NCI-H2107 (cell line): Measurements from ENCODE around the gene ZNF594.
"Not testable (repeated sequence)": the region's sequence is repeated elsewhere in the genome, so short reads cannot be mapped to it uniquely, and the experiment has no call there.

Experiments used
- DNase-seq: peaks from one replicate; lab custom pipeline; 2025; lab: John Stamatoyannopoulos, UW

ZNF594 gene

GRCh38 chr17:5201011-5201410, 9.3 kb upstream of the ZNF594 start:
- no peak for DNase-seq

DNA sequence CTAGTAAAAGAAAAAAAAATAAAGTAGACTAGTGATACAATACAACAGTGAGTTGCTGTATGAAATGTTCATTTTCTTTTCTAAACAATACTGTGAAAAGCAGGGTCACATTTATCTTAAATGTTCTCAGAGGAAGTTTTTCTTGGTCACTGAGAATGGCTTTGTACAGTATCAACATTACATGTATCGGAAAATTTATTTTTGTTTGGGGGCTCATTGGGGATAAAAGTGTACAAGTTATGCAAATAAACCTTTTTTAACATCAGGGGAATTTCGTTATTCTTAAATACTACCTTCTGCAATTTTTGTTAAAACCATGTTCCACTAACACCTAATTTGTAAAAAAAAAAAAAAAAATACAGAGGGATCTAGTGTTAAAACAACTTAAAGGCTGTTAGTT, 8.7 kb upstream of the ZNF594 start:
- DNase-seq, result no peak

DNA sequence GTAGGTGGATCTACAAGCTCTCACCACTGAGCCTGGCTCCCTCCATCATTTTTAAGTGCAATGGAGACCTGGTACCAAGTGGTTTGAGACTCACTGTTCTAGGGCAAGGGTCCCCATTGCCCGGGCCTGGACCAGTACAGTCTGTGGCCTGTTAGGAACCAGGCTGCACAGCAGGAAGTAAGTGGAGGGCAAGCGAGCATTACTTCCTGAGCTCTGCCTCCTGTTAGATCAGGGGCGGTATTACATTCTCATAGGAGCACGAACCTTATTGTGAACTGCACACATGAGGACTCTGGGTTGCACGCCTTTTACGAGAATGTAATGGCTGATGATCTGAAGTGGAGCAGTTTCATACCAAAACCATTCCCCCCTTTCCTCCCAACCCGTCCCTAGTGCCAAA, 6.8 kb upstream of the ZNF594 start:
- no peak for DNase-seq

DNA sequence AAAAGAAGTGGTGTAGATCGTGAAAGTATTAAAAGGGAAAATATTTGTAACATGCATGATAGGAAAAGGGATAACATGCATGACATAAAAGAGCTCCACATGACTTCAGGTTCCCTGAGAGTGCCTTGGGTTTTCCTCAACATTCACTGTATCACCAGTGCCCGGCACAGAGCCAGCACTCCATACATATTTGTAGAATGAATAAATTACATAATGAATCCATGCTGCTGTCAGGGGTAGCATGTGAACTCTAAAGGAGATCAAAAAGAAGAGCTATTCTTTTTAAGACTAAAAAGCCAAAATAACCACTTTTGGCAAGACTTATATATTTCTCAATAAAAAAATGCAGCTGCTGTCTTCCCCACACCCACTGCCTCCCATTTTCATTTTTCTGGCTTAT, 2.7 kb upstream of the ZNF594 start:
- no peak for DNase-seq

DNA sequence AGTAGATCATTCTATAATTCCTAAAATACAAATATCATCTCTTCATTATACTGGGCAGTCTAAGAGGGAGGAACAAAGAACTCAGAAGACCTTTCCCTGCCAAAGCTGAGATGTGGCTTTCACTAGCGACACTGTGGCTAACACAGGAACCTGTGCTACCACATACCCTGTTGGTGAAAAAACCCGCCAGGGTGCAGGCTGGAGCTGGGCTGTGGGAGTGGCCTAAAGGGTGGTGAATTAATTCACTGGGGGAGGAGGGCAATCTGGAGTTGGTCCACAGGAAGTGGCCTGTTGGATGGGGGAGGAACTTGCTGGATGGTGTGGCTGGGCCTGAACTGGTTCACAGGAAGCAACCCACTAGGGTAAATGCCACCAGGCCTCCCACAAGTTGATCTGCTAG, 7.4 kb downstream of the ZNF594 start:
- DNase-seq, result no peak

- no peak for DNase-seq
Observed at GRCh38 chr17:5183410-5183793, 8.3 kb downstream of the ZNF594 start.

GRCh38 chr17:5182597-5183409, 8.9 kb downstream of the ZNF594 start:
- DNase-seq, result no peak

DNA sequence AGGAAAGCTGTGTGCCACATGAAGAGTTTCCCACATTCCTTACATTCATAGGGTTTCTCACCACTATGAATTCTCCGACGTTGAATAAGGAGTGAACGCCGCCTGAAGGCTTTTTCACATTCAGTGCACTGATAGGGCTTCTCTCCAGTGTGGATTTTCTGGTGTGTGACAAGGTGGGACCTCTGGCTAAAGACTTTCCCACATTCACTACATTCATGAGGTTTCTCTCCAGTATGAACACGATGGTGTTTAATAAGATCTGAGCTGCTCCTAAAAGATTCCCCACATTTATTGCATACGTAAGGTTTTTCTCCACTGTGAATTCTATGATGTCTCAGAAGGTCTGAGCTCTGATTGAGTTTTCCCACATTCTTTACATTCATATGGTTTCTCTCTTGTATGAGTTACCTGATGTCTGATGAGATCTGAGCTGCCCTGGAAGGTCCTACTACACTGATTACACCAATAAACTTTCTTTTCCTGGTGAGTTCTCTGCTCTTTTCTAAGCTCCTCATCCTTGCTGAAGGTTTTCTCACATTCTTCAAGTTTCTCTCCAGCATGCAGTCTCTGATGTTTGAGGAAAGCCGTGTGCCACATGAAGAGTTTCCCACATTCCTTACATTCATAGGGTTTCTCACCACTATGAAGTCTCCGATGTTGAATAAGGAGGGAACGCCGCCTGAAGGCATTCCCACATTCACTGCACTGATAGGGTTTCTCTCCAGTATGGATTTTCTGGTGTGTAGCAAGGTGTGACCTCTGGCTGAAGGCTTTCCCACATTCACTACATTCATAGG, 10.0 kb downstream of the ZNF594 start:
- DNase-seq, result no peak

DNA sequence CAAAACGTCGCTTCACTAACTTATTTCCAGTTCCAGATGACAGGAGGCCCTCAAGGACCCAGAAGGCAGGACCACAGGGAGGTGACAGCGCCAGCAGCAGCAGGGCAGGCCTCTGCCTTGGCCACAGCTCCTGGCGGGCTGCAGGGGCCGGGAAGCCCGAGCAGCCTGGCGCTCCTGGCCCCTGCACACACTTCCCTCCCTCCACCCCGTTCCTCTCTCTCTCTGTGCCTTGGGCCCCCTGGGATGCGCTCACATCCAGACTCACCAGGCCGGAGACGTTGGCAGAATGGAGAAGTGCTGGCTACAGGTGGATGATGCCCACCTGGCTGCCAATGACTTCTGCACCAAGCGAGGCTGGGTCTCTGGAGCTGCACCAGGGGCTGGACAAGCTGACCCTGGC, 12.7 kb downstream of the ZNF594 start:
- no peak for DNase-seq

DNA sequence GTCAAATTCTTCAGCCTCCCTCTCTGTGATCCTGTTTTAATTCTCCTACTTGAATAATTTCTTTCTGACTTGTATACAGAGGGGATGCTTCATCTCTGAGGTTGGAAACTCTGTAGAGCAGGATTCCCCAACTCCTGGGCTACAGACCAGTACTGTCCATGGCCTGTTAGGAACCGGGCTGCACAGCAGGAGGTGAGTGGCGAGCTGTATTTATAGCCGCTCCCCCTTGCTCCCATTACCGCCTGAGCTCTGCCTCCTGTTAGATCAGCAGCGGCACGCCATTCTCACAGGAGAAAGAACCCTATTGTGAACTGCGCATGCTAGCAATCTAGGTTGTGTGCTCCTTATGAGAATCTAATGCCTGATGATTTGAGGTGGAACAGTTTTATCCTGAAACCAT, 16.6 kb downstream of the ZNF594 start:
- DNase-seq, result not testable (repeated sequence)

DNA sequence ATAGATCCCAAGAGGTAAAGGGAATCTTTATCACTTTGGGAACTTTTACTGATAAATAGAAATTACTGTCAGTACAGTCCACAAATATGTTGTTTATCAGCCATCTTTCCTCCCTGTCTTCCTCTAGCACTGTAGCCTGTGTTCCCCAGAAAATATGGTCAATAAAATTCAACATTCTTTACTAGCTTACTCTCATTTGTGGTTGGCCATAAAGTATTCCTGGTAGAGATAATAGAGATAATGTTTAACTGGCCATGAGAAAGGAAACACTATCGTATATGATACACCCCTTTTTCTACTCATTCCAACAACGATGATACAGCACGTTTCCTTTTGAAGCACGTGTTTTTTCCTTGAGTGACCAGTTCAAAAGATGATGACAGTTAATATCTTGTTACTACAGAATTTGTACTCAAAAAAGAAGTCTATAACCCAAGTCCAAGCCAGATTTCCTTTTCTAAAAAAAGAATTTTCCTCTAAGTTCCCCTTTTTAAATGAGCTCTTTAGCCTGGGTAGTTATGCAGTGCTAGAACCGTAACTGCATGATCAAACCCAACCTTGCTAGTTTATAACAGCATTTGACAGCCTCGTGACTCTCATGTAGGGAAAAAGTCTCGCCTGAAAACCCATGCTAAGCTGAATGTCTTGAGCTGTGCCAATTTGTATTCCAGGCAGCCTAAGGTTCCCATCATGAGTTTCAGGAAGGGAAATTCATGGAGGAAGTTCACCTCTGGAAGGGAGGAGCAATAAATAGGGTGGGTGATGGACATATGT, 25.7 kb downstream of the ZNF594 start:
- DNase-seq, result not testable (repeated sequence)

DNA sequence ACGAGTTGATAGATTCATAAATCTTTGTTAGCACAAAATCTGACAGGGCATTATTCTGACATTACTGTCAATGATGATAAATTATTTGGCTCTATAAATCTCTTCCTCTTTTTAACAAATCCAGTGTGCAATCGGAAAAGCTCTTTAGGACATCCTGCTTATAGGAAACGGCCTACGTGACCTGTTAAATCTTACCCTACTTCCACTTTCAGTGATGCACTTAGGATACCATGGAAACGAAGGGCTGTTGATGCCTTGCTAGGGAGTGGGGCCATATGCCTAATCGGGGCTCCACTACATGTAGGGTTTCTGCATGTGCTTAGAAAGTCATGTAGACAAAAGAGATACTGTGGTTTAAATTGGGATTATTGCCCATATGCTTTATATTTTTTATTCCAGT, 27.2 kb downstream of the ZNF594 start:
- DNase-seq, result no peak

GRCh38 chr17:5161793-5162192, 29.9 kb downstream of the ZNF594 start:
- DNase-seq, result not testable (repeated sequence)

DNA sequence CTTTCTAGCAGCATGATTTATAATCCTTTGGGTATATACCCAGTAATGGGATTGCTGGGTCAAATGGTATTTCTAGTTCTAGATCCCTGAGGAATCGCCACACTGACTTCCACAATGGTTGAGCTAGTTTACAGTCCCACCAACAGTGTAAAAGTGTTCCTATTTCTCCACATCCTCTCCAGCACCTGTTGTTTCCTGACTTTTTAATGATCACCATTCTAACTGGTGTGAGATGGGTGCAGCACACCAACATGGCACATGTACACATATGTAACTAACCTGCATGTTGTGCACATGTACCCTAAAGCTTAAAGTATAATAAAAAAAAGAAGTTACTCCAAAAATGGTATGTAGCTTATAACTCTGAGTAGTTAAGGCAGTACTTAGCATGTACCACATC, 31.0 kb downstream of the ZNF594 start:
- DNase-seq, result not testable (repeated sequence)

DNA sequence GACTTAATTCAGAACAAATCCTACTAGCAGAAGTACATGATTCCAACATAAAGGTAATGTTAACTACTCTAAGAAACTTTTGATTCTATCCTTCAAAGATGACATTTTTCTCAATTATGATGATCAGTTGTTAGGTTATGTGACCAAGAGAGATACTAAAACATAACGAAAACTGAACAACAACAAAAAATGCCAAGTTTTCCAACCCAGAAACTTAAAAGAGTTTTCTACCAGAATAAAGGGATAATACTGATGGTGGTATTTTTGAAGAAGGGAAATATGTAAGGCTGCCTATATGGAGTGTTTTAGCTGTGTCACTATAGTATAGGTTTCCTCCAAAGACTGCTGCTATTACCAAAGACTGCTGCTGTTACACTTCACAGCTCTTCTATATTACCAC, 45.5 kb downstream of the ZNF594 start:
- DNase-seq, result not testable (repeated sequence)

- DNase-seq, result not testable (repeated sequence)
Observed at GRCh38 chr17:5142877-5143276, 48.8 kb downstream of the ZNF594 start.

DNA sequence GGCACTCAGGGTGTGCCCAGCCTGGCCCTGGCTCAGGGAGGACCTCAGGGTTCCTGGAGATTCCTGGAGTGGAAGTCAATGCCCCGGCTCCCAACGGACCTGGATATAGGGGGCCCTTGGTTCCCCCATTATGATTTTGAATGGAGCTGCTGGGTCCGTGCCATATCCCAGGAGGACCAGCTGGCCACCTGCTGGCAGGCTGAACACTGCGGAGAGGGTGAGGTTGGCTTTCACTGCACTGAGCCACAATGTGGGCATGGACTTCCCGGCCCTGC, 52.3 kb downstream of the ZNF594 start:
- DNase-seq, result no peak

GRCh38 chr17:5138616-5139457, 52.8 kb downstream of the ZNF594 start:
- no peak for DNase-seq

DNA sequence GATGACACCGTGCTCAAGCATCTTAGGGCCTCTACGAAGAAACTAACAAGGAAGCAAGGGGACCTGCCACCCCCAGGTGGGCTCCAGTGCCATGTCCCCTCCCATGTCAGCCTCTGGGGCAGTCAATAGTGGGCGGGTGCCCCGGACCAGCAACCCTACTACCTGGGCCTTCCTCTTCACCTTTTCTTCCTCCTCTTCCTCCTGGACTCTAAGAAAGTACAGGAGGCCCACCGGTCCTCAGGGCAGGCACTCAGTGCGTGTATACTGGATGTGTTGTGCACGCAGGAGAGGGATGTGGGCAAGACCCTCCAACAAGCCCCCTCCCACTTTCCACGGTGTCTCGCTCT, 53.5 kb downstream of the ZNF594 start:
- DNase-seq, result not testable (repeated sequence)

DNA sequence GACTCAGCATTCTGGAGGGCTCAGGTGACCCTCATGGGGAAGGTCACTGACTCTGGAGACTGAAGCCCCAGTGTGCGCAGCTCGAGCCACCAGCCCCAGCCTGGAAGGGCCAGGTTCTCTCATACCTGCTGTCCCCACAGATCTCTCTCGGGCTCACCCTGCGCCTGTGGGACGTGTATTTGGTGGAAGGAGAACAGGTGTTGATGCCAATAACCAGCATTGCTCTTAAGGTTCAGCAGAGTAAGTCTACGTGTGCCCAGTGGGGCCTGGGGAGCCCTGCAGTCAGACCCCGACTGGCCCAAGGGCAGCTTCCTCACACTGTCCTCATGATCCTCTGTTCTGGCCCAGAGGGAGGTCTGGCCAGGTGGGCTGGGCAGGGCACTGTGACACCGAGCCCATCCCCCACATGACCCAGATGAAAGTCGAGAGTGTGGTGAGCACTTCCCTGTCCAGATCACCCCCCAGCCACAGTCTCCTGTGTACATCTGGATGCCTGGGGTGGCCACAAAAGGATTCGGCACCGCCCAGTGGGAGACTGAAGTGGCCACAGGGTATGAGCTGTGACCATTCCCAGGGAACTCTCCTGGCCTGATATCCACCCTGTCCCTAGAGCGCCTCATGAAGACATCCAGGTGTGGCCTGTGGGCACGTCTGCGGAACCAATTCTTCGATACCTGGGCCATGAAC, 54.0 kb downstream of the ZNF594 start:
- DNase-seq, result not testable (repeated sequence)
